CD4-positive, alpha-beta T cell treated with Interferon alpha-2 for 1 hour (primary cell): ENCODE data around the gene NDUFS6.

Experiments
- DNase-seq, 2 donors: peaks; one replicate each; pipeline ENCODE4 v3.0.0-alpha.2; 2020 to 2022

The NDUFS6 gene

GRCh38 chr5:1801222-1801966 lies at the start of gene NDUFS6:
Gene NDUFS6, plus strand, starts transcription at chr5:1801407. Its CDS starts 11 bp downstream, at chr5:1801418.
- peak; percentile 72 to 82 for DNase-seq

GRCh38 chr5:1751864-1752822 lies 49.1 kb upstream of the NDUFS6 start:
- DNase-seq: no peak

- DNase-seq: no peak
These were observed 48.3 kb upstream of the NDUFS6 start for GRCh38 chr5:1752881-1753280.

GRCh38 chr5:1753490-1753889 lies 47.7 kb upstream of the NDUFS6 start:
- DNase-seq: no peak

GRCh38 chr5:1754531-1755220 lies 46.5 kb upstream of the NDUFS6 start:
- DNase-seq: no peak

- DNase-seq: no peak
These were observed 45.8 kb upstream of the NDUFS6 start for GRCh38 chr5:1755321-1755949.

GRCh38 chr5:1756481-1756880 lies 44.7 kb upstream of the NDUFS6 start:
- no peak for DNase-seq

- DNase-seq: no peak
These were observed 43.7 kb upstream of the NDUFS6 start for GRCh38 chr5:1757511-1757910.

GRCh38 chr5:1758574-1758973 lies 42.6 kb upstream of the NDUFS6 start:
- no peak for DNase-seq

GRCh38 chr5:1759378-1759970 lies 41.7 kb upstream of the NDUFS6 start:
- no peak for DNase-seq

- DNase-seq: no peak
These were observed 41.0 kb upstream of the NDUFS6 start for GRCh38 chr5:1760231-1760630.

GRCh38 chr5:1760656-1761452 lies 40.4 kb upstream of the NDUFS6 start:
- no peak for DNase-seq

GRCh38 chr5:1761453-1761755 lies 39.8 kb upstream of the NDUFS6 start:
- no peak for DNase-seq

- DNase-seq: no peak
These were observed 38.9 kb upstream of the NDUFS6 start for GRCh38 chr5:1762121-1762882.

GRCh38 chr5:1762883-1763547 lies 38.2 kb upstream of the NDUFS6 start:
- no peak for DNase-seq

- peak in 1 of 2 donors; percentile 46 for DNase-seq
These were observed 37.7 kb upstream of the NDUFS6 start for GRCh38 chr5:1763548-1763911.

GRCh38 chr5:1763960-1764605 lies 37.1 kb upstream of the NDUFS6 start:
- no peak for DNase-seq

GRCh38 chr5:1764606-1764960 lies 36.6 kb upstream of the NDUFS6 start:
- DNase-seq: no peak

GRCh38 chr5:1765141-1765879 lies 35.9 kb upstream of the NDUFS6 start:
- no peak for DNase-seq
